OCI-LY1 (cell line): ENCODE measurements around the gene ATP8B1.

Source experiments
- EZH2 ChIP-seq: fragments of 200-600 bp; sonication (generic), shearing (Covaris generic); IDR thresholded peaks from 2 replicates; pipeline ENCODE4 v1.8.0; 2017; ENCODE audit warnings: borderline replicate concordance, mixed run types, mild to moderate bottlenecking, antibody characterized with exemption, low read length, moderate library complexity, mixed read lengths
- TF ChIP-seq, protein P1 (sequence below): fragments of 200-600 bp; sonication (generic), shearing (Covaris generic); IDR thresholded peaks from 2 replicates; pipeline ENCODE4 v1.5.1; 2017; ENCODE audit warnings: mild to moderate bottlenecking, antibody characterized with exemption, low read length, moderate library complexity, mixed read lengths

DNA sequence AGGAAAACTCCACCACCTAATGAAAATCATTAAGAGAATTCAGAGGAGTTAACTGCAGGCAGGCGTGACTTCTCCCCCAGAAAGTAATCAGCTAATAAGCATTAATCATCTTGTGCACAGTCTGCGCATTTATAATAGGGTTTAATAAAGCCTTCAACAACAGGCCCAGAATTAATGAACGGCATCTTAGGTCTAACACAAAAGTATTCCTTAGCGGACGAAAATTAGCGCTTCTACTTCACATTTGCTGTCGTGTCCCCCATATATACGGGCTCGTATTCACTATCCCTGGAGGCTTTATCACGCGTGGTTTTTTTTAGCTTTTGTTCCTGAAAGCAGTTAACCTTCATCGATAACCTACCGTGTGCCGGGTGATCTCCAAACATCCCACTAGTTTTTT lies 1.8 kb downstream of the ATP8B1 start:
- TF ChIP-seq, protein P1, sequence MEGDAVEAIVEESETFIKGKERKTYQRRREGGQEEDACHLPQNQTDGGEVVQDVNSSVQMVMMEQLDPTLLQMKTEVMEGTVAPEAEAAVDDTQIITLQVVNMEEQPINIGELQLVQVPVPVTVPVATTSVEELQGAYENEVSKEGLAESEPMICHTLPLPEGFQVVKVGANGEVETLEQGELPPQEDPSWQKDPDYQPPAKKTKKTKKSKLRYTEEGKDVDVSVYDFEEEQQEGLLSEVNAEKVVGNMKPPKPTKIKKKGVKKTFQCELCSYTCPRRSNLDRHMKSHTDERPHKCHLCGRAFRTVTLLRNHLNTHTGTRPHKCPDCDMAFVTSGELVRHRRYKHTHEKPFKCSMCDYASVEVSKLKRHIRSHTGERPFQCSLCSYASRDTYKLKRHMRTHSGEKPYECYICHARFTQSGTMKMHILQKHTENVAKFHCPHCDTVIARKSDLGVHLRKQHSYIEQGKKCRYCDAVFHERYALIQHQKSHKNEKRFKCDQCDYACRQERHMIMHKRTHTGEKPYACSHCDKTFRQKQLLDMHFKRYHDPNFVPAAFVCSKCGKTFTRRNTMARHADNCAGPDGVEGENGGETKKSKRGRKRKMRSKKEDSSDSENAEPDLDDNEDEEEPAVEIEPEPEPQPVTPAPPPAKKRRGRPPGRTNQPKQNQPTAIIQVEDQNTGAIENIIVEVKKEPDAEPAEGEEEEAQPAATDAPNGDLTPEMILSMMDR: no peak
- TF ChIP-seq EZH2: no peak
